ENCODE data around the gene OR56A4.
"Not testable (repeated sequence)": the region's sequence is repeated elsewhere in the genome, so short reads cannot be mapped to it uniquely, and the experiment has no call there.

GRCh38 chr11:5960704-5961320 lies 45.9 kb downstream of the OR56A4 start:
- TF ChIP-seq CTCF (conservative IDR thresholded peaks at IDR 0.05; ENCODE audit: low read depth, low read length); EZH2 (IDR thresholded peaks at IDR 0.05; ENCODE audit: low read length, unreplicated experiment); EZH2phosphoT487 (IDR thresholded peaks at IDR 0.05; ENCODE audit: borderline replicate concordance, low read length): not testable (repeated sequence)

Measured in PC-3 (cell line).